Activated CD8-positive, alpha-beta T cell treated with anti-CD3 and anti-CD28 coated beads for 36 hours (primary cell): ENCODE data around the gene MYO5B. TPM values are rescaled to one million over a fixed set of nuclear protein-coding genes. Genes with fewer than 3 reads are reported as not detected.

Experiments used
- ATAC-seq: fragments of 200-7000 bp; cut with Tn5 transposase; one replicate; pipeline ENCODE4 v1.10.0; 2021; ENCODE audit warnings: mild to moderate bottlenecking, moderate library complexity
- CTCF ChIA-PET: fragments of 350-600 bp; sonication (Branson Sonifier 250); formaldehyde crosslinking; loops from one replicate; lab custom pipeline; 2021; ENCODE audit warnings: antibody characterized with exemption; lab: Charles Lee
- POLR2A ChIA-PET: fragments of 350-600 bp; sonication (Branson Sonifier 250); formaldehyde crosslinking; loops from one replicate; lab custom pipeline; 2021; ENCODE audit warnings: antibody characterized with exemption; lab: Charles Lee
- DNase-seq: peaks from one replicate; pipeline ENCODE4 v3.0.0-alpha.2; 2020
- H3K27ac Mint-ChIP-seq: one replicate; pipeline ENCODE4 v1.8.0; 2021; ENCODE audit warnings: mild to moderate bottlenecking, mixed read lengths
- H3K27me3 Mint-ChIP-seq: one replicate; pipeline ENCODE4 v1.8.0; 2021; ENCODE audit warnings: mixed read lengths
- H3K36me3 Mint-ChIP-seq: one replicate; pipeline ENCODE4 v1.8.0; 2021; ENCODE audit warnings: low read depth, mixed read lengths
- H3K4me1 Mint-ChIP-seq: one replicate; pipeline ENCODE4 v1.8.0; 2021; ENCODE audit warnings: low read depth, mixed read lengths
- H3K4me3 Mint-ChIP-seq: one replicate; pipeline ENCODE4 v1.8.0; 2021; ENCODE audit warnings: mild to moderate bottlenecking, moderate library complexity, mixed read lengths
- H3K9me3 Mint-ChIP-seq: one replicate; pipeline ENCODE4 v1.8.0; 2021; ENCODE audit warnings: mixed read lengths
- CTCF ChIP-seq: fragments of 200-600 bp; IDR thresholded peaks from one replicate; pipeline ENCODE4 v1.8.0; 2022; ENCODE audit warnings: antibody characterized with exemption, mild to moderate bottlenecking
- intact Hi-C: fragments of 100-400 bp; cut with micrococcal nuclease; formaldehyde crosslinking; loops from one replicate; pipeline ENCODE4 v1.10.0; 2022
- total RNA-seq, 2 experiments: library from RNA; stranded (reverse); gene quantifications; one replicate each; pipeline ENCODE4 v1.2.3, GENCODE V29; 2021

Gene MYO5B
- total RNA-seq, 2 experiments from 2014 or later = 0.09 TPM; not detected in 1

GRCh38 chr18:49997558-49997957, 197.4 kb downstream of the MYO5B start:
- no peak for TF ChIP-seq CTCF
- ATAC-seq = no peak
- ChIA-PET CTCF (no interaction called here), POLR2A (no interaction called here)
- intact Hi-C loops = no loop called here
- H3K27ac Mint-ChIP-seq = no peak overlapping the region
- no peak for DNase-seq
- no peak overlapping the region for H3K4me3 Mint-ChIP-seq
- peaks cover 1% of the 10 kb centered on the region for H3K27me3 Mint-ChIP-seq
- H3K36me3 Mint-ChIP-seq = no peaks in the 10 kb centered on the region
- no peaks in the 10 kb centered on the region for H3K9me3 Mint-ChIP-seq
- H3K4me1 Mint-ChIP-seq = no peaks in the 10 kb centered on the region

GRCh38 chr18:49994410-49994809, 200.5 kb downstream of the MYO5B start:
- no peak overlapping the region for H3K4me3 Mint-ChIP-seq
- peaks cover under 1% of the 10 kb centered on the region for H3K4me1 Mint-ChIP-seq
- H3K27me3 Mint-ChIP-seq = no peaks in the 10 kb centered on the region
- POLR2A ChIA-PET = no interaction called here
- ATAC-seq = no peak
- no peak overlapping the region for H3K27ac Mint-ChIP-seq
- no peaks in the 10 kb centered on the region for H3K36me3 Mint-ChIP-seq
- no peak for DNase-seq
- CTCF ChIA-PET = no interaction called here
- H3K9me3 Mint-ChIP-seq = no peaks in the 10 kb centered on the region
- intact Hi-C loops = no loop called here
- no peak for TF ChIP-seq CTCF

GRCh38 chr18:49993299-49993698, 201.6 kb downstream of the MYO5B start:
- DNase-seq (no peak), ATAC-seq (no peak)
- Mint-ChIP-seq H3K27me3 (no peaks in the 10 kb centered on the region), H3K36me3 (no peaks in the 10 kb centered on the region), H3K4me1 (peaks cover 6% of the 10 kb centered on the region), H3K9me3 (no peaks in the 10 kb centered on the region), H3K27ac (no peak overlapping the region), H3K4me3 (no peak overlapping the region)
- intact Hi-C loops = no loop called here
- ChIA-PET POLR2A (no interaction called here), CTCF (no interaction called here)
- no peak for TF ChIP-seq CTCF

GRCh38 chr18:49988733-49989132, 206.2 kb downstream of the MYO5B start:
- no peaks in the 10 kb centered on the region for H3K27me3 Mint-ChIP-seq
- no peaks in the 10 kb centered on the region for H3K36me3 Mint-ChIP-seq
- no peak for TF ChIP-seq CTCF
- H3K9me3 Mint-ChIP-seq = no peaks in the 10 kb centered on the region
- intact Hi-C loops = no loop called here
- POLR2A ChIA-PET = interaction anchor here (0.6 kb wide), 1 partner anchor 927 kb away, joined by 3 read pairs; no protein-coding TSS in a partner anchor
- H3K4me1 Mint-ChIP-seq = peaks cover 6% of the 10 kb centered on the region
- DNase-seq (no peak), ATAC-seq (no peak)
- CTCF ChIA-PET = no interaction called here
- no peak overlapping the region for H3K4me3 Mint-ChIP-seq
- H3K27ac Mint-ChIP-seq = no peak overlapping the region

GRCh38 chr18:49988101-49988500, 206.8 kb downstream of the MYO5B start:
- Mint-ChIP-seq H3K27ac (no peak overlapping the region), H3K27me3 (no peaks in the 10 kb centered on the region), H3K36me3 (no peaks in the 10 kb centered on the region), H3K9me3 (no peaks in the 10 kb centered on the region), H3K4me1 (peaks cover 6% of the 10 kb centered on the region), H3K4me3 (no peak overlapping the region)
- no peak for DNase-seq
- ChIA-PET CTCF (no interaction called here), POLR2A (no interaction called here)
- intact Hi-C loops = no loop called here
- TF ChIP-seq CTCF = no peak
- no peak for ATAC-seq
